ENCODE results near the gene SMPD2.

DNA sequence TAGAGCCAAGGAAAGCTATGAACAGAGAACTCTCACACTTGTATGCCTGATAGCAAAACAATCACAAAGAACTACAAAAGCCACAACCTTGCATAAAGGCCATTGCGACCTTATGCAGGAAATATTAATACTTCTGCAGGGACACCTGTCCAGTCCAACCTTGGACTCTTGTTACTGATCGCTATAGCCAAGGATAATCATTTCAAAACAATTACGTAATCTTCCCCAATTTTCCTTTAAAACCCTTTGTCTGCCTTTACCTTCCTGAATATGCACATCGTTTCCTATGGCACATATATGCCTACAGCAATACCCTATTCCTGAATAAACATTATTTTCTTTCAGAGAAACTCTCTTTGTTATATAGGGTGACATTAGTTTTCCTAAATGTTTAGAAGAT lies 22.9 kb upstream of the SMPD2 start:
- TF ChIP-seq, protein P1, sequence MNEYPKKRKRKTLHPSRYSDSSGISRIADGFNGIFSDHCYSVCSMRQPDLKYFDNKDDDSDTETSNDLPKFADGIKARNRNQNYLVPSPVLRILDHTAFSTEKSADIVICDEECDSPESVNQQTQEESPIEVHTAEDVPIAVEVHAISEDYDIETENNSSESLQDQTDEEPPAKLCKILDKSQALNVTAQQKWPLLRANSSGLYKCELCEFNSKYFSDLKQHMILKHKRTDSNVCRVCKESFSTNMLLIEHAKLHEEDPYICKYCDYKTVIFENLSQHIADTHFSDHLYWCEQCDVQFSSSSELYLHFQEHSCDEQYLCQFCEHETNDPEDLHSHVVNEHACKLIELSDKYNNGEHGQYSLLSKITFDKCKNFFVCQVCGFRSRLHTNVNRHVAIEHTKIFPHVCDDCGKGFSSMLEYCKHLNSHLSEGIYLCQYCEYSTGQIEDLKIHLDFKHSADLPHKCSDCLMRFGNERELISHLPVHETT (CRISPR knock-in tag; conservative IDR thresholded peaks at IDR 0.05 in 1 of 2, IDR thresholded peaks at IDR 0.05 in 1 of 2): no peak
- no peak for TF ChIP-seq PRPF4 (IDR thresholded peaks at IDR 0.05; ENCODE audit: insufficient read depth, low read depth, low read length, poor library complexity, severe bottlenecking)
- no peak for TF ChIP-seq ZNF274 (IDR thresholded peaks at IDR 0.05; ENCODE audit: borderline replicate concordance, low read depth, low read length)
- TF ChIP-seq ZNF23 (CRISPR knock-in tag; IDR thresholded peaks at IDR 0.05): no peak
- no peak for TF ChIP-seq EP300 (IDR thresholded peaks at IDR 0.05; ENCODE audit: low read length)
- TF ChIP-seq, protein P2, sequence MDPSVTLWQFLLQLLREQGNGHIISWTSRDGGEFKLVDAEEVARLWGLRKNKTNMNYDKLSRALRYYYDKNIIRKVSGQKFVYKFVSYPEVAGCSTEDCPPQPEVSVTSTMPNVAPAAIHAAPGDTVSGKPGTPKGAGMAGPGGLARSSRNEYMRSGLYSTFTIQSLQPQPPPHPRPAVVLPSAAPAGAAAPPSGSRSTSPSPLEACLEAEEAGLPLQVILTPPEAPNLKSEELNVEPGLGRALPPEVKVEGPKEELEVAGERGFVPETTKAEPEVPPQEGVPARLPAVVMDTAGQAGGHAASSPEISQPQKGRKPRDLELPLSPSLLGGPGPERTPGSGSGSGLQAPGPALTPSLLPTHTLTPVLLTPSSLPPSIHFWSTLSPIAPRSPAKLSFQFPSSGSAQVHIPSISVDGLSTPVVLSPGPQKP (CRISPR knock-in tag; IDR thresholded peaks at IDR 0.05): no peak
- TF ChIP-seq, protein P3, sequence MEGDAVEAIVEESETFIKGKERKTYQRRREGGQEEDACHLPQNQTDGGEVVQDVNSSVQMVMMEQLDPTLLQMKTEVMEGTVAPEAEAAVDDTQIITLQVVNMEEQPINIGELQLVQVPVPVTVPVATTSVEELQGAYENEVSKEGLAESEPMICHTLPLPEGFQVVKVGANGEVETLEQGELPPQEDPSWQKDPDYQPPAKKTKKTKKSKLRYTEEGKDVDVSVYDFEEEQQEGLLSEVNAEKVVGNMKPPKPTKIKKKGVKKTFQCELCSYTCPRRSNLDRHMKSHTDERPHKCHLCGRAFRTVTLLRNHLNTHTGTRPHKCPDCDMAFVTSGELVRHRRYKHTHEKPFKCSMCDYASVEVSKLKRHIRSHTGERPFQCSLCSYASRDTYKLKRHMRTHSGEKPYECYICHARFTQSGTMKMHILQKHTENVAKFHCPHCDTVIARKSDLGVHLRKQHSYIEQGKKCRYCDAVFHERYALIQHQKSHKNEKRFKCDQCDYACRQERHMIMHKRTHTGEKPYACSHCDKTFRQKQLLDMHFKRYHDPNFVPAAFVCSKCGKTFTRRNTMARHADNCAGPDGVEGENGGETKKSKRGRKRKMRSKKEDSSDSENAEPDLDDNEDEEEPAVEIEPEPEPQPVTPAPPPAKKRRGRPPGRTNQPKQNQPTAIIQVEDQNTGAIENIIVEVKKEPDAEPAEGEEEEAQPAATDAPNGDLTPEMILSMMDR (IDR thresholded peaks at IDR 0.05 in 2 of 3, conservative IDR thresholded peaks at IDR 0.05 in 1 of 3; ENCODE audit: insufficient read depth in 2 of 3, low read depth in 1 of 3, low read length in 3 of 3): no peak
- TF ChIP-seq POLR2AphosphoS5 (IDR thresholded peaks at IDR 0.05; ENCODE audit: control insufficient read depth, insufficient read depth, low read depth, low read length): no peak
- no peak for TF ChIP-seq ZFPM2 (CRISPR knock-in tag; IDR thresholded peaks at IDR 0.05)
- TF ChIP-seq, protein P4, sequence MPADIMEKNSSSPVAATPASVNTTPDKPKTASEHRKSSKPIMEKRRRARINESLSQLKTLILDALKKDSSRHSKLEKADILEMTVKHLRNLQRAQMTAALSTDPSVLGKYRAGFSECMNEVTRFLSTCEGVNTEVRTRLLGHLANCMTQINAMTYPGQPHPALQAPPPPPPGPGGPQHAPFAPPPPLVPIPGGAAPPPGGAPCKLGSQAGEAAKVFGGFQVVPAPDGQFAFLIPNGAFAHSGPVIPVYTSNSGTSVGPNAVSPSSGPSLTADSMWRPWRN (IDR thresholded peaks at IDR 0.05; ENCODE audit: low read depth): no peak
- TF ChIP-seq ZNF253 (CRISPR knock-in tag; conservative IDR thresholded peaks at IDR 0.05): no peak
- no peak for TF ChIP-seq MAFK (IDR thresholded peaks at IDR 0.05; ENCODE audit: low read length)
- no peak for TF ChIP-seq ZNF121 (CRISPR knock-in tag; conservative IDR thresholded peaks at IDR 0.05)
